GM18873 (cell line): ENCODE results near the gene F2.

Source experiments
- ATAC-seq: cut with Tn5 transposase; IDR thresholded peaks from one replicate; pipeline ENCODE4 v1.9.1; 2021; ENCODE audit warnings: mild to moderate bottlenecking, moderate library complexity, moderate number of reproducible peaks; ENCODE audit not compliant: unreplicated experiment, low FRiP score

Gene F2

DNA sequence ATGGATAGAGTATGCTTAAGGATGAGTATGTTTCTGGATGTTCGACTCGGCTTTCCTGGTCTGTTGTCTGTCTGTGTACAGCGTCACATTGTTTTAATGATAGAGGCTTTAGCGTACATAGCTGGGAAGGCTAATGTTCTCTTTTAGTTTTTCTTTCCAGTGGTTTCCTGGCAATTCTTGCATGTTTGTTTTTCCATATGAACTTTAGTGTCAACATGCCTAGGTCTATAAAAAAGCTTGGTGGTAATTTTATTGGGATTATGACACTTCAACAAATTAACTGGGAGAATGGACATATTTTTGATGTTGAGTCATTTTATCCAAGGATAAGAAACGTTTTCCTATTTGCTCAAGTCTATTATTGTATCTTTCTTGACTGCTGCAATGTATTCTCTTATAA is 17.6 kb downstream of the F2 start:
- no peak for ATAC-seq

DNA sequence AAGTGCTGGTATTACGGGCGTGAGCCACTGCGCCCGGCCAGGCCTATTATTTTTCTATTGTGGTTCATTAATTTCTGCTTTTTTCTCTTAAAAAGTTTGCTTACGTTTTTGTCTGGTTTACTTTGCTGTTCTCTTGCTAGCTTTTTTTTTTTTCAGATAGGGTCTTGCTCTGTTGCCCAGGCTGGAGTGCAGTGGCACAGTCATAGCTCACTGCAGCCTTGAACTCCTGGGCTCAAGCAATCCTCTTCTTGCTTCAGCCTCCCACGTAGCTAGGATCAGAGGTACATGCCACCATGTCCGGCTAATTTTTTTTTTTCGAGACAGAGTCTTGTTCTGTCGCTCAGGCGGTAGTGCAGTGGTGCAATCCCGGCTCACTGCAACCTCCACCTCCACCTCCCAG is 18.7 kb downstream of the F2 start:
- no peak for ATAC-seq

DNA sequence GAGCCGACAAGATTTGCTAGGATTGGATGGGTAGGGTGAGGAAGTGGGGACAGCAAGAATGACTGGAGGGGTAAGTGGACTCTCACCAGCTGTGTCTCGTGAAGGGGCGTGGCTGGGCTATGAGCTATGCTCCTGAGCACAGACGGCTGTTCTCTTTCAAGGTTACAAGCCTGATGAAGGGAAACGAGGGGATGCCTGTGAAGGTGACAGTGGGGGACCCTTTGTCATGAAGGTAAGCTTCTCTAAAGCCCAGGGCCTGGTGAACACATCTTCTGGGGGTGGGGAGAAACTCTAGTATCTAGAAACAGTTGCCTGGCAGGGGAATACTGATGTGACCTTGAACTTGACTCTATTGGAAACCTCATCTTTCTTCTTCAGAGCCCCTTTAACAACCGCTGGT is 19.9 kb downstream of the F2 start:
- ATAC-seq, result no peak

DNA sequence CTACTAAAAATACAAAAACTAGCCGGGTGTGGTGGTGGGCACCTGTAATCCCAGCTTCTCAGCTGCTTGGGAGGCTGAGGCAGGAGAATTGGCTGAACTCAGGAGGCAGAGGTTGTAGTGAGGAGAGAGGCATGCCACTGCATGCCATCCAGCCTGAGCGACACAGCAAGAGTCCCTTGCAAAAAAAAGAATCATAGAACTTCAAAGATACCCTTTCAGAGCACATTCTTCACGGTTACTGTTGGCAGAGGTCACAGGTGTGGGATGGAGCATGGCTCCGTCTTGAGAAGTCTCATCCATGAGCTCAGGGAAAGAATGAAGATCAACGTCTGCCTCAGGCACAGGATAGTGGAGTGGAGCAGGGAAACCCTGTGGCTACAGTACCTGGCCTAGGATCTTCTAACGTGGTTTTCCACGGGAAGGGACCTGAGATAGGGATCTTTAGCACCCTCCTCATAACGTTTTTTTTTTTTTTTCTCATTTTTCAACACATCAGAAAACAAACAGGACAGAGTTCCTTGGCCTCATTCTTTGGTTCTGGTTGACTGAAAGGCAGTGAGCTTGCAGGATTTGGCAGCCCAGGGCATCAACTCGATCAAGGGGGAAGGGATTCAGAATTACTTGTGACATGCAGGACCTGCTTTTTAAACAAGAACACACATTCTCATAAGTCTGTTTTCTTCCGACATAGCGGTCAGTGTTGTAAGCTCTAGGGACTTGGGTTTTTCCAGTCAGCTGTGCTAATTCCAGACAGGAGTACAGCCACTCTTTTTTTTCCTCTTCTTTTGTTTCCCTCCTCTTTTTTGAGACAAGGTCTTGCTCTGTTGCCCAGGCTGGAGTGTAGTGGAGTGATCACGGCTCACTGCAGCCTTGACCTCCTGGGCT is 22.8 kb downstream of the F2 start:
- ATAC-seq, result no peak

DNA sequence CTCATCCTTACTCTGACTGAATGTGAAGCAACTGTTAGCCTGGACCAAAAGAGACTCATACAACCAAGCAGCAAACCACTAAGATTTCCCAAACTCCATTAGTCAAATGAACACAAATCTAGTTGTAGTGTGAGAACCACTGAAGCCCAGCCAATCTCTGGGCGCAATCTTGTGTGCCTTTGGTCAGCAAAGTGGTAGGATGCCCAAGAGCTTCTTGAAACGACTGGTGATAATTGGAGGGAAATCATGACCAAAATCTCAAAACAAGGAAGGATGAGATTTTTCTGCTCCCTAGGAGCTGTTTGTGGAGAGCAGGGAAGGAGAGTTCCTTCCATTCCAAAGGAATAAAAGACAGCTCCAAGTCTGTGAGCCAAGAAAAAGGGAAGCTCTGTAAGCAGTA is 24.0 kb downstream of the F2 start:
- ATAC-seq, result no peak

DNA sequence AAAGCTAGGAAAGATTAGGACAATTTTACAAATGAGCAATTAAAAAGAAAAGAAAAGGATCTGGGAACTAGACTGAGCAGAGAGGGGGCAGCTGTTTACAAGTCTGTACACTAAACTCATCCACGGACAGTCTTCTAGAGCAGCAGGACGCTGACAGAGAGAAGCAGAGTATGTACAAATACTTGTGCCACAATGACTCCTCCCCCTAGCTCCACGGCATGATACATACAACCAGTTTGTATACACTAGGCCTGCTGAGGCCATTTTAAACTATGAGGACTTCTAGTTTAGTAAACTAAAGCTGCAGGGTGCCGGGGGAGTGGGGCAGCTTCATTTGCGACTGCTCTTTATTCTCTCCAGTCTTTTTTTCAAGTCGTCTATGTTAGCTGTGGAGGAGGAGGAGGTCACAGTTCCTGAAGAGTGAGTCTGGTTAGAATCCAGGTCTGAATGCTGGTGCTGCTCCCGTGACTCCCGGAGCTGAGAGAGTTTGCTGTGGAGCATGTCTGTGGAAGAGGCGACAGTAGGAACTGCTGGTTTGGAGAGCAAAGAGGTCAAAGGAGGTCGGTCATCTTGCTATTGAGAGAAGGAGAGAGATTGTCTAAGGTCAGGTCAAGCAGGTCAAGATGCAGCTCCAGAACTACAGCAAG is 24.8 kb downstream of the F2 start:
- ATAC-seq, result no peak

DNA sequence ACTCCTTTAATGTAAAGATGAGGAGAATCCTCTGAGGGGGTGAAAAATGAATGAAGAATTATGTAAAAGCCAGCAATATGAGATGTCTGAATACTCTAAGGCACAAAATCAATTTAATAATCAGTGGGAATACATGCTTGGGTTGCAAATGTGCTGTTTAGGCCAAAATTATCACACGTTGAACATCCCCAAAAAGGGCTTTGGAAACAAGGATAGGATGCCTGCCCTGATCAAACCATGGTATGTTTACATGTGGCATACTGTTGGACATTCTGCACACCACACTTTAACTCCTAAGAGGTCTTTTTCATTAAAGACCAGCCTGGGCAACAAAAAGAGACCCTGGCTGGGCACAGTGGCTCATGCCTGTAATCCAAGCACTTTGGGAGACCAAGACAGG is 26.3 kb downstream of the F2 start:
- no peak for ATAC-seq

DNA sequence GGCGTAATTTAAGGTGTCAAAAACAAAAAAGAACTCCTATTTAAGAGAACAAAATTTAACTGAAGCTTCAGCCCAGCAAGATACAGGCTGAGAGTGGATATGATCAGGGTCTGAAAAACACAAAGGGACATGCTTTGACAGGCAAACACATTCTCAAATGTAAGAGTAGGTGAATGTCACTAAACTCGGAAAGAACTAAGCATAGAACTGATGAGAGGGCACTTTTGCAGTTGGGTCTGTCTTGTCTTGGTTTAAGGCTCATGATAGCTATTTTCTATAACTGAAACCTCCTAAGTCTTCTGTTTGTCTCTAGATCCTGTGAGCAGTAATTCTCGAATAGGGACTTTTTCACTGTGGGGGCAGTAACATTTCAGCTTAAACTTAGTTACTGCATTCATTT is 27.0 kb downstream of the F2 start:
- ATAC-seq, result no peak

DNA sequence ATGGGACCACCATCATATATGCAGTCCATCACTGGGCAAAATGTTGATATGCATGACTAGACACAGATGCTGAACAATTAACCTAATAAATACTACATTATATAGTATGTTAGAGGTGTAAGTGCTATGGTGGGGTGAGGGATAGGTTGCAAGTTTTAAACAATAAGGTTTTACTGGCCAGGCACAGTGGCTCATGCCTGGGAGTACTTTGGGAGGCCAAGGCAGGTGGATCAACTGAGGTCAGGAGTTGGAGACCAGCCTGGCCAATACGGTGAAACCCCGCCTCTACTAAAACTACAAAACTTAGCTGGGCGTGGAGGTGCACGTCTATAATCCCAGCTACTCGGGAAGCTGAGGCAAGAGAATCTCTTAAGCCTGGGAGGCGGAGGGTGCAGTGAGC is 28.1 kb downstream of the F2 start:
- ATAC-seq, result no peak

DNA sequence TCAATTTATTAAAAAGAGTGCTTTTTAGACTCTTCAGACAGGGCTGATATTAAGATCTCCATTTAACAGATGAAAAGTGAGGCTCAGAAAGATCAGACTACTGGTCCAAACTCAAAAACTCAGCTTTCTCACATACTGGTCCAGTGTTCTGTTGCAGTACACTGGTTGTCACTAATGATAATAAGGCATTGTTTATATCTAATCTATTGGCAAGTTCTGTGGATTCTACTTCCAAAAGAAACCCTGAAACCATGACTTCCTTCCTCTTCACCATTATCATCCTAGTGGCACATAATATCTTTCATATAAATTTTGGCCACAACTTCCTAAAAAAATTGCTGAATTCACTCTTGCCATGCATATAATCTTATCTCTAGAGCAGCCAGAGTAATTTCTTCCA is 36.9 kb downstream of the F2 start:
- no peak for ATAC-seq

DNA sequence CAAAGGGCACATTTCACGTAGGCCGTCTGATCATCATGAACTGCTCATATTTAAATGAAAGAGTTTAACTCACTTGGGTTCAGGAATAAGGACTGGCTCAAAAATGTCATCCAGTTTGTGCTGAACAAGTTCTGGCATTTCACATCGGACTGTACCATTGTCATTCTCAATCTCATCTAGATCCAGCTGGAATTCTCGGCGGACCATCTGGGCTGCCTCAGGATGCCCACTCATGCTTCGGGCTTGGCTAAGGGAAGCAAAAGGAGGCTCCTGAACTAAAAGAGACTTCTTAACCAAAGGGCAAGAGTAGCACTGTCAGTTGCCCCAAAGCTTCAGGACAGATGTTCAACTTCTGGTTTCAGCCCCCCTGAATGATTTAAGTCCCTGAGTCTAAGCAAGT is 40.2 kb downstream of the F2 start:
- ATAC-seq, result no peak

DNA sequence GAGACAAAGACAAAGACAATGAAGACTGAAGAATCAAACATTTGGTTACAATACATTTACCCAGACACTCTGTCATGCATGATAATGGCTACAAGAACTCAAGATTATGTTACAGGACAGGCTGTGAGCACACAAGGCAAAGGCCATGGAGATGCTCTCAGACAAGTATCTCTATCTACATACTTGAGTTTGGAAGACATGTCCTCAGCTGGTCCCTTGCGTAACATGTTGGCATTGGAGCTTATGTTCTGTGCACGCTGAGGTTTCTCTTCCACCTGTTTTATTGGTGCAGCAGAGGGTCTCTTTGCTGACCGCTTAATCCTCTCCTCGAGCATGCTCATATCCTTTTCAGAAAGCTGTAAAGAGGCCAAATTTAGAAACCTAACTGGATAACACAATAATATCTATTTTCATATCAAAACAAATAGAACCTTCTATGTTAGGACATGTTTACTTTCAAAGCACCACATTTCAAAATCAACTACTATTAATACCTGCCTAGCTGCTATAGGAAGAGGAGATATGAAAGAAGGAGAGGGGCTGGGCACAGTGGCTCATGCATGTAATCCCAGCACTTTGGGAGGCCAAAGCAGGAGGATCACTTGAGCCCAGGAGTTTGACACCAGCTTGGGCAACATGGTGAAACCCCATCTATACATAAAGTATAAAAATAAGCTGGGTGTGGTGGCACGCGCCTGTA is 41.6 kb downstream of the F2 start:
- ATAC-seq, result no peak

DNA sequence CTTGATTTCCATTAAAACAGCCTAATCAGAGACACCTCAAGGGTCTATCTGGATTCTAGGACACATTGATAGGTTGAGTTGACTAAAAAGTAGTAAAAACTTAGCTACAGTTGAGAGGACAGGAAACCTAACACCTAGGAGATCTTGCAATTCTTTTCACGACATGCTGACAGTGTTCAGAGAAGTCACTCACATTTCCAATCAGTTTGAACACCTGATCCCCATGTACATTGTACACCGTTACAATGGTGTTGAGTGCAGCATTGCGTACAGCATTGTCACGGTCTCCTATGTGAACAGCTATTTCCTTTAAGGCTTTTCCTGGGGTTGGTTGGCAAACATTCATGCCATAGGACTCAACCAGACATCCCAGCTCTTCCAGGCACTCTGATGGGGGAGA is 42.8 kb downstream of the F2 start:
- ATAC-seq, result no peak

DNA sequence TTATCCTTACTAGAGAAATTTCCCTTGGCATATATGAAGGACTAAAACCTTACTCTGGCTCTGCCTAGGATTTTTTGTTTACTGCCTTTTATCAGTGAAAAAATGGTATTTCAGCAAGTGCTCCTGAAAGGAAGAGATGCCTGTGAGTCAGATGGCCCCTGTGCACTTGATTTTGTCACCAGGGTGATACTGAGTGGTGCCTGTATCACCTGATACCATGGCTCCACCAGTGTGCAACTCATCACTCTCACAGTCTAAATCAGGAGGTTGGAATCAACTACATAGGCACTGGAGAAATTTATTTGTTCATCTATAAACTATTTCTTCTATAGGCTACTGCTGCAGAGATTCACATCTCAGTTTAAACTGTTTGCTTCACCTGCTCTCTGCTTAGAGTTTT is 43.2 kb downstream of the F2 start:
- ATAC-seq, result no peak

DNA sequence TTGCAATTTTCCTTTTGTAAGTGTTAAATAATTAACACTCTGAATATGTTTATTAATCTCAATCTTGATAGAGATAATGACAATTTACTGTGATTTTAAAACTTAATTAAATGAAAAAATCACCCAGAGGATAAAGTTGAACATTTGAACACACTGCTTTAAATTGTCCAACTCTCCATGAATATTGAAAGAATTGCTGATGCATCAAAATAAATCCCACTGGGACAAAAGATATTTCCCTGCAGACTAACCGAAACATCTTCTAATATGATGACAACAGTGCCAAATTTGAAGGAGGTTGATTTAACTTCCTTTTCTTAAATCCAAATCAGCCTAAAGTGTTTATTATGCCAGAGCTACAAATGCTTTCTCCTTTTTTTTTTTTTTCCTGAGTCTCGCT is 47.6 kb downstream of the F2 start:
- ATAC-seq, result no peak

DNA sequence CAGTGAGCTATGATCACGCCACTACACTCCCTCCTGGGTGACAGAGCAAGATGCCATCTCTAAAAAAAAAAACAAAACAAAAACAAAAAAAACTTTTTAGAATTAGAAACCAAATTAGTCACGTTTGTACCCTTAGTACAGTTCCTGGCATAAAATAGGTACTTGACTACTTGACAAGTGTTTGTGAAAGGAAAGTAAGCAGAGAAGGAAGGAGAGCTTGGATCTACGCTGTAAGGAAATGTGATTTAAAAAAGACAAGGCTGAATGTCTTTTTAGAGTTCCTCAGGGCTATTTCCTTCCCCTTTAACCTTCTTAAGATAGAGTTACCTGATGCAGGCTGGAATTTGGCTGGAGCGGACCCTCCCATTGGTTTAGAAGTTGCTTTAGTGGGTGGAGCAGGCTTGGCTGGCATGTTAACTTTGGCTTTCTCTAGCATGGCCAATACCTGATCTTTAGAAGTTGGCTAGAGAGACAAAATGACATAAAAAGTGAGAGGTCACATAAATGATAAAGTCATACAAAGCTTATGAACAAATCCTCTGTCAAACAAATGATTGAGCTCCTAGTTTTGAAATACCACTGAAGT is 50.7 kb downstream of the F2 start:
- no peak for ATAC-seq

DNA sequence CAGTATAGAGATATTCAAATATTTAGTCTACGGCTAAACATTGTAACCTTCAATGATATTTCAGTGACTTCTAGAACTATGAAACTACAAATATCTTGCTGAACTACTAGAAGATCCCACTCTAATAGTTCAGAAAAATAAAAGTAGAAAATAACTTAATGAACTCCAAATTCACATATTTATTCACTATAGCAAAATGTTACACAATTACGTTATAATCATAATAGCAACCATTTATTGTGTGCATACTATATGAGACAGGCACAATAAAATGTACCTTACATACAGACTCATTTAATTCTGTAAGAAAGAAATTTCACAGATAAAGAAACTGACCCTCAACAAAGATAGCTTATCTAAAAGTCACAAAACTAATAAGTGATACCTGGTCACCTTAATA is 57.9 kb downstream of the F2 start:
- ATAC-seq, result no peak

DNA sequence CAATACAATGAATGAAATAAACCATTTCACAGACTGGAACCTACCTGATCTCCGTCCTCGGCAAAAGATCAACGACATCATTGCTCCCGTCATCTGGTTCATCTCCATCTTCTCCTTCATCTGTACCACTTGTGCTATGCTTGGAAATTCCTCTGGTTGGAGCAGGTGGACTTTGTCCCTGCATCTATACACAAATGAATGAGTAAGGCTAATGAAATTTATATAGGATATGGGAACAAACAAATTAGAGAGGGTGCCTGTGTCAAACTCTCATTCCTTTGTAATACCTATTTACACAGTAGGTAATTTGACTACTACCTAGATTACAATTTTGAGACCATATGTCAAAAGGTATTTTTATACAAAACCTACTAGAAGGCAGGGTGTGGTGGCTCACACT is 59.4 kb downstream of the F2 start:
- ATAC-seq, result no peak
